ENCODE results near the gene NPAS2. TPM values are rescaled to one million over a fixed set of nuclear protein-coding genes. Genes with fewer than 3 reads are reported as not detected.

NPAS2 gene
- total RNA-seq, 6 donors from 2014 or later = 13.8 to 52.5 (median 23.0) TPM

DNA sequence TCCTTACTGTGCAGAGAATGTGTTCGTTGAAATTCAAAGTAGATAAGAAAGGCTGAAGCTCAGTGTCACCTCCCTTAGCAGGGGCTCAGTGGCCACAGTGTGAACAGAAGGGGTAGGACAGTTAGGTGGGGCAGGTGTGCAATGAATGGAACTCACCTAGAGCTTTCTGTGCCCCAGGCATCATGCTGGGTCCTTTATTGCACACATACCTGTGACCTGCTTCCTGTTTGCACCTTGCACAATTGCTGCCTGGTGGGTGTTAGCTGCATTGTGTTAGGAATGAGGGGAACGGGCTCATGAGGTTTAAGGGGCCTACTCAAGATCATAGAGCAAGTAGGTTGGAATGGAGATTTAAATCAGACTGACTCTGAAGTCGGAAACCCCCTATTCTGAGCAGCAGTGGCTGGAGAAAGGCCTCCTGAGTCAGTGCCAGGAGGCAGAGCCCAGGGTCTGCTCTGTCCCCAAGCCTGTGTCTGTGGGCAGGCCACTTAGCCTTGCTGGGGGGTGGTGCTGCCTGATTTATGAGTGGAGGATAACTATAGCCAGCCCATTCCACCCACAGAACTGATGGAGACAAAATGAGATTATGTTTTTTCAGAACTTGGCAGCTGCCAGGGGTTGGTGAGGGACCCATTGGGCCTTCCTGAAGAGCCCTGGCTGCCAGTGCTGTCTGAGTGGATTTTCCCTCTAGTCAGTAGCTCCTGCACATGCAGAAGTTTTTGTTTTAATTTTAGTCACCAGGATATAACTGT lies 76.2 kb downstream of the NPAS2 start:
- ATAC-seq (ENCODE audit: low FRiP score in 2 of 2) (peak in 1 of 2 donors; percentile 37), DNase-seq (no peak)
- no peaks in the 10 kb centered on the region for H3K36me3 ChIP-seq
- TF ChIP-seq POLR2AphosphoS5 (IDR thresholded peaks at IDR 0.05) (no peak), POLR2A (IDR thresholded peaks at IDR 0.05) (no peak), EP300 (IDR thresholded peaks at IDR 0.05) (no peak)
- TF ChIP-seq, protein P1, sequence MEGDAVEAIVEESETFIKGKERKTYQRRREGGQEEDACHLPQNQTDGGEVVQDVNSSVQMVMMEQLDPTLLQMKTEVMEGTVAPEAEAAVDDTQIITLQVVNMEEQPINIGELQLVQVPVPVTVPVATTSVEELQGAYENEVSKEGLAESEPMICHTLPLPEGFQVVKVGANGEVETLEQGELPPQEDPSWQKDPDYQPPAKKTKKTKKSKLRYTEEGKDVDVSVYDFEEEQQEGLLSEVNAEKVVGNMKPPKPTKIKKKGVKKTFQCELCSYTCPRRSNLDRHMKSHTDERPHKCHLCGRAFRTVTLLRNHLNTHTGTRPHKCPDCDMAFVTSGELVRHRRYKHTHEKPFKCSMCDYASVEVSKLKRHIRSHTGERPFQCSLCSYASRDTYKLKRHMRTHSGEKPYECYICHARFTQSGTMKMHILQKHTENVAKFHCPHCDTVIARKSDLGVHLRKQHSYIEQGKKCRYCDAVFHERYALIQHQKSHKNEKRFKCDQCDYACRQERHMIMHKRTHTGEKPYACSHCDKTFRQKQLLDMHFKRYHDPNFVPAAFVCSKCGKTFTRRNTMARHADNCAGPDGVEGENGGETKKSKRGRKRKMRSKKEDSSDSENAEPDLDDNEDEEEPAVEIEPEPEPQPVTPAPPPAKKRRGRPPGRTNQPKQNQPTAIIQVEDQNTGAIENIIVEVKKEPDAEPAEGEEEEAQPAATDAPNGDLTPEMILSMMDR (IDR thresholded peaks at IDR 0.05) = no peak
- no peaks in the 10 kb centered on the region for H3K4me1 ChIP-seq
- H3K27ac ChIP-seq = no peak overlapping the region
- H3K27me3 ChIP-seq = no peaks in the 10 kb centered on the region
- H3K4me3 ChIP-seq = no peak overlapping the region
- H3K9me3 ChIP-seq = no peaks in the 10 kb centered on the region
- WGBS, 2 donors = 65 to 70% methylated on average over 3 of the region's 3 CpGs

DNA sequence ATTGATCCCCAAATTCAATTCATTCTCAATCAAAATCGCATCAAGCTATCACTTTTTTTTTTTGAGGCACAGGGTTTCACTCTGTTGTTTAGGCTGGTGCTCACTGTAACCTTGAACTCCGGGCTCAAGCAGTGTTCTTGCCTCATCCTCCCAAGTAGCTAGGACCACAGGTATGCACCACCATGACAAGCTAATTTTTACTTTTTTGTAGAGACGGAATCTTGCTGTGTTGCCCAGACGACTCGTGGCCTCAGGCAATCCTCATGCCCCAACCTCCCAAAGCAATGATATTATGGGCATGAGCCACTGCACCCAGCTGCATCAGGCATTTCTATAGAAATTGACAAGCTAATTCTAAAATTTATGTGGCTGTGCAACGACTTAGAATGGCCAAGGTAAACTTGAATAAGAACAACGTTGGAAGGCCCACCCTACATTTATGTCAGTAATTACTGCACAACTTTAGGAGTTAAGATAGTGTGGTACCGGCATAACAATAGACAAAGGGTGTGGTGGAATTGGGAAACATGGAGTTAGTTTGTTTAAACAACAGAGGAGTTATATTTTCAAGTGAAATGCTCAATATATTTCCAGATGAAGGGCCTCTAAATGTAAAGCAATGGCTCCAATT lies 78.2 kb downstream of the NPAS2 start:
- DNase-seq (no peak), ATAC-seq (ENCODE audit: low FRiP score in 2 of 2) (no peak)
- no peaks in the 10 kb centered on the region for H3K9me3 ChIP-seq
- 84 to 85% methylated on average over 8 of the region's 8 CpGs for WGBS, 2 donors
- H3K4me3 ChIP-seq = no peak overlapping the region
- H3K27ac ChIP-seq = no peak overlapping the region
- no peak for TF ChIP-seq POLR2A (IDR thresholded peaks at IDR 0.05)
- TF ChIP-seq, protein P1 (IDR thresholded peaks at IDR 0.05) = no peak
- no peak for TF ChIP-seq POLR2AphosphoS5 (IDR thresholded peaks at IDR 0.05)
- TF ChIP-seq EP300 (IDR thresholded peaks at IDR 0.05) = no peak
- no peaks in the 10 kb centered on the region for H3K27me3 ChIP-seq
- peaks cover 2 to 5% (median 4%) of the 10 kb centered on the region in 4 donors for H3K4me1 ChIP-seq
- no peaks in the 10 kb centered on the region for H3K36me3 ChIP-seq

DNA sequence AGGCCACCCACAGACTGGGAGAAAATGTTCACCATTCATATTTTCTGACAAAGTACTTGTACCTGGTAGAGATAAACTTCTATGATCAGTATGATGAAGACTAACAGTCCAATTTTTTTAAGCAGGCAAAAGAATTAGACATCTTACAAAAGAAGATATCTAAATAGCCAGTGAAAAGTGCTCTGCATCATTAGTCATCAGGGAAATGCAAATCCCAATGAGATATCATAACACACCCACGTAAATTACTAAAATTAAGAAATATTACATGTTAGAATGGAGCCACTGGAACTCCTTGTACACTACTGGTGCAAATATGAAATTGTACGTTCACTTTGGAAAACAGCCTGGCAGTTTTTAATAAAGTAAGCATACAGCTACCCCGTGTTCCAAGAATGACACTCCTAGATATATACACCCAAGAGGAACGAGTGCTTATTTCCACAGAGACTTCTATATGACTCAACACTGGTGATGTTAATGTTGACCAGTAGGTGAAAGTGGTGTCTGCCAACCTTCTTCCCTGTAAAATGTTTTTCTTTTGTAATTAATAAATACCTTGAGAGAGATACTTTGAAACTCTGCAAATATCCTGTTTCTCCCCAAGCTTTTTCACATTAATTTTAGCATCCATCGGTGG lies 80.3 kb downstream of the NPAS2 start:
- H3K27ac ChIP-seq = no peak overlapping the region
- H3K27me3 ChIP-seq = no peaks in the 10 kb centered on the region
- peaks cover 3 to 12% (median 6%) of the 10 kb centered on the region in 4 donors for H3K4me1 ChIP-seq
- no peaks in the 10 kb centered on the region for H3K9me3 ChIP-seq
- no peak for DNase-seq
- no peak for ATAC-seq (ENCODE audit: low FRiP score in 2 of 2)
- 89% methylated on average over 5 of the region's 5 CpGs for WGBS, 2 donors
- H3K36me3 ChIP-seq = peaks cover 0 to 1% (median 0%) of the 10 kb centered on the region in 4 donors
- H3K4me3 ChIP-seq = no peak overlapping the region
- TF ChIP-seq POLR2A (IDR thresholded peaks at IDR 0.05) = no peak
- TF ChIP-seq POLR2AphosphoS5 (IDR thresholded peaks at IDR 0.05) = no peak
- TF ChIP-seq EP300 (IDR thresholded peaks at IDR 0.05) = no peak
- TF ChIP-seq, protein P1 (IDR thresholded peaks at IDR 0.05) = no peak

DNA sequence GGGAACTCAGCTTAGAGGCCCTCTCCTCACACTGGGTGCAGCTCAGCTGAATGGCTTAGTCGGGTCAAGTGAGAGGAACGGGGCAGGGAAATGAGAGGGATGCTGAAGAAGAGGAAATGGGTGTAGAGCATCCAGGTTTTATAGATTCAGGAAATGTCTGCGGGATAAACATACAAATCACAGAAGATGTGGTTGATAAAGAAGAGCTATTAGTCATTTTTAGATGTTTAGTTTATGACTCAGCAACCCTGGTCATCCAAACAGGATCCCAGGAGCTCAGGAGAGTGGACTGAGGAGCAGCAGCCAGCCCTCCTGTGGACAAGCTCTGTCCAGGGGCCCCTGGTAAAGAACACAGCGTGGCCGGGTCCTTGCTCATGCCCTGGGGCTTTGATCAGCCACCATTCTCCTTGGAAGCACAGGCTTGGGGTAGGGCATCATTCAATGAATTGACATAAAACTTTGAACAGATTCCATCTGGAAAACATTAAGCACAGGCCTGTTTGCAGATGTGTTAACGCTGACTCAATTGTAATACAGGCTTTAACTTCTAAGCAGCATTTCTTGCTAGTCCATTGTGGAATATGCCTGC lies 83.0 kb downstream of the NPAS2 start:
- H3K27me3 ChIP-seq = no peaks in the 10 kb centered on the region
- no peak for TF ChIP-seq EP300 (IDR thresholded peaks at IDR 0.05)
- TF ChIP-seq POLR2A (IDR thresholded peaks at IDR 0.05) = no peak
- TF ChIP-seq POLR2AphosphoS5 (IDR thresholded peaks at IDR 0.05) = no peak
- TF ChIP-seq, protein P1 (IDR thresholded peaks at IDR 0.05) = no peak
- H3K4me1 ChIP-seq = peaks cover 3 to 12% (median 6%) of the 10 kb centered on the region in 4 donors
- H3K36me3 ChIP-seq = peaks cover 0 to 4% (median 0%) of the 10 kb centered on the region in 4 donors
- no peak overlapping the region for H3K4me3 ChIP-seq
- no peaks in the 10 kb centered on the region for H3K9me3 ChIP-seq
- H3K27ac ChIP-seq = no peak overlapping the region
- no peak for DNase-seq
- peak in 1 of 2 donors; percentile 88 for ATAC-seq (ENCODE audit: low FRiP score in 2 of 2)
- WGBS, 2 donors = 50 to 52% methylated on average over 6 of the region's 6 CpGs

Measured in upper lobe of left lung (tissue), 6 donors.